ENCODE results near the gene CMTM7. TPM values are rescaled to one million over a fixed set of nuclear protein-coding genes. Genes with fewer than 3 reads are reported as not detected.
"Not testable (repeated sequence)": the region's sequence is repeated elsewhere in the genome, so short reads cannot be mapped to it uniquely, and the experiment has no call there.

Gene CMTM7
- total RNA-seq, 1 donor from 2014 or later, result 83.0 TPM

- no peak for DNase-seq (ENCODE audit: extremely low read depth, low read depth, low spot score)
These were observed 64.2 kb downstream of the CMTM7 start for GRCh38 chr3:32455609-32456428.

DNA sequence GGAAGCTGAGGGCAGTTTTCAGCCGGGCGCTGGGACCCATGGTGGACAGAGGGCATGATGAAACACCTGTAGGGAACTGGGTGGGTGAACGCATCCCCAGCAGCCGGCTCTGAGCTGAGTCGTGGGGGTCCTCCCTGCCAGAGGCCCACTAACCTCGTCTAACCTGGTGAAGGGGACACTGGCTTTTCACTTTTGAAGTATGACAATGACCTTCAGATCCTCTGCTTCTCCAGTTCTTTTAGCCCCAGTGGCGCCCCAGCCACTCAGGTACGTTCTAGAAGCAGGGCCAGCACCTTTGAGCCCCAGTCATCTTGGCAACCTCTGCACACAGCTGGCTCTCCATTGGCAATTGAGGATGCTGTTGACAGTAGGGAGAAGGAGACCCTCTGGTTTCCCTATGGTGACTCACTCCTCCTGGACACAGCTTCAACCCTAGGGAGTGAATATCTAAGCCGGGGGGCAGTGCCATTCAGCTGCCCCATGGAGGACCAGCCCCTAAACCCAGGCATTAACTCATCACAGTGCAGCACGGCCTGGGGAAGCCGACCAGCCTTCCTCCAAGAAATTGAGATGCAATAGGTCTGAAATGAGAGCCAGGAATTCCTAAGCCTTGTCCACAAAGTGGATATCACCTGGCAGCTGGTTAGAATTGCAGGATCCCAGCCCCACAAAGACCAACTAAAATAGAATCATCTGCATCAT, 64.9 kb downstream of the CMTM7 start:
- DNase-seq (ENCODE audit: extremely low read depth, low read depth, low spot score), result no peak

- no peak for DNase-seq (ENCODE audit: extremely low read depth, low read depth, low spot score)
These were observed 66.4 kb downstream of the CMTM7 start for GRCh38 chr3:32457971-32458471.

- no peak for DNase-seq (ENCODE audit: extremely low read depth, low read depth, low spot score)
These were observed 67.8 kb downstream of the CMTM7 start for GRCh38 chr3:32459450-32459849.

DNA sequence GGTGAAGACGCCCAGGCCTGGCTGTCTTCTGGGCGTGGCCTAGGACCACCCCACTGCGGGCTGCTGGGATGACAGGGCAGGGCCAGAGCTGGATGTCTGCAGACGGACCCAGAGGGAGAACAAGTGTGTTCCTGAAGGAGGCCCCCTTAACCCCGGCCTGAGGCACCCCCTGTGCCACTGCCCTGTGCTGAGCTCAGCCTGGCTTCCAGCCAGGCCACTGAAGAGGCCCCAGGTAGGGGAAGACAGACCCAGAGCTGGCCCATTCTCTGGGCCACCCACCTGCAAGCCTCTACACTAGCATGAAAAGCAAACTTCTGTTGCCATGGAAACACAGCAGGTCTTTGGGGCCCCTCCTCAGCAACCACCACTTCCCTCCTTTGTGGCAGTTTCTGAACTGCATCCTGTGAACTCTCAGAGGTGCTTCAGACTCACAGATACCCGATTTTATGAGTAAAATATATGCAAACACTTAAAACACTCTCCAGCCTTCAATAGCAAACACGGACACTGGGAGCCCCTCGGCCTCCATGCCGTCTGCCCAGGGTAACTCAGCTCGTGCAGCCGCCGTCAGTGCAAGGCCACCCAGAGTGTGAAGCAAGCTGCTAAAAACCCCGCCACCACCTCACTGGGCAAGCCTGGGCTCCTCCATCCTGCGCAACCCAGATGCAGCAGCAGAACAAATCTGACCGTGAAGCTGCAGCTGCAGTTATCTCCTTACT, 68.5 kb downstream of the CMTM7 start:
- no peak for DNase-seq (ENCODE audit: extremely low read depth, low read depth, low spot score)

- not testable (repeated sequence) for DNase-seq (ENCODE audit: extremely low read depth, low read depth, low spot score)
These were observed 69.3 kb downstream of the CMTM7 start for GRCh38 chr3:32460817-32461496.

DNA sequence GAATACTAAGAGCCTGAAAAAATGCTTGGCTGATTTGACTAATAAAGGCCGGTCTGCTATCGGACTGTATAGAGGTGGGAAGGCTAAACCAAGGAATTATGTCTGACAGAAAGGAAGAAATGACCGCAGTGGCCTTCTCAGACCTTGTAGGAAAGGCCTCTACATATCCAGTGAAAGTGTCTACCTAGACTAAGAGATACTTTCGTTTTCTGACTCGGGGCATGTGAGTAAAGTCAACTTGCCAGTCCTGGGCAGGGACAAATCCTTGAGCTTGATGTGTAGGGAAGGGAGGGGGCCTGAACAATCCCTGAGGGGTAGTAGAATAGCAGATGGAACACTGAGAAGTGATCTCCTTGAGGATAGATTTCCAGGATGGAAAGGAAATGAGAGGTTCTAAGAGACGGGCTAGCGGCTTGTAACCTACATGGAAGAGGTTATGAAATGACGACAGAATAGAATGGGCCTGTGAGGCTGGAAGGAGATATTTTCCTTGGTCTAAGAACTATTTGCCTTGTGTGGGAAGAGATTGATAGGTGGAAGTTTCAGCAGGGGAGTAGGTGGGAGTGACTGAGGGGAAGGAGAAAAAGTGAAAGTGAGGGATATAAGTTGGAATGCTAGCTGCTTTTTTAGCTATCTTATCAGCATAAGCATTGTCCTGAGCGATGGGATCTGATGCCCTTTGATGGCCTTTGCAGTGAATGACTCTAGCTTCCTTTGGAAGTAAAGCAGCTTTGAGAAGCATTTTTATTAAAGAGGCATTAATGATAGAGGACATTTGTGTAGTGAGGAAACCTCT, 70.7 kb downstream of the CMTM7 start:
- not testable (repeated sequence) for DNase-seq (ENCODE audit: extremely low read depth, low read depth, low spot score)

- not testable (repeated sequence) for DNase-seq (ENCODE audit: extremely low read depth, low read depth, low spot score)
These were observed 71.8 kb downstream of the CMTM7 start for GRCh38 chr3:32463415-32463814.

- DNase-seq (ENCODE audit: extremely low read depth, low read depth, low spot score), result not testable (repeated sequence)
These were observed 73.1 kb downstream of the CMTM7 start for GRCh38 chr3:32464726-32465125.

GRCh38 chr3:32466808-32467207, 75.2 kb downstream of the CMTM7 start:
- DNase-seq (ENCODE audit: extremely low read depth, low read depth, low spot score), result not testable (repeated sequence)

- DNase-seq (ENCODE audit: extremely low read depth, low read depth, low spot score), result no peak
These were observed 75.8 kb downstream of the CMTM7 start for GRCh38 chr3:32467333-32468070.

DNA sequence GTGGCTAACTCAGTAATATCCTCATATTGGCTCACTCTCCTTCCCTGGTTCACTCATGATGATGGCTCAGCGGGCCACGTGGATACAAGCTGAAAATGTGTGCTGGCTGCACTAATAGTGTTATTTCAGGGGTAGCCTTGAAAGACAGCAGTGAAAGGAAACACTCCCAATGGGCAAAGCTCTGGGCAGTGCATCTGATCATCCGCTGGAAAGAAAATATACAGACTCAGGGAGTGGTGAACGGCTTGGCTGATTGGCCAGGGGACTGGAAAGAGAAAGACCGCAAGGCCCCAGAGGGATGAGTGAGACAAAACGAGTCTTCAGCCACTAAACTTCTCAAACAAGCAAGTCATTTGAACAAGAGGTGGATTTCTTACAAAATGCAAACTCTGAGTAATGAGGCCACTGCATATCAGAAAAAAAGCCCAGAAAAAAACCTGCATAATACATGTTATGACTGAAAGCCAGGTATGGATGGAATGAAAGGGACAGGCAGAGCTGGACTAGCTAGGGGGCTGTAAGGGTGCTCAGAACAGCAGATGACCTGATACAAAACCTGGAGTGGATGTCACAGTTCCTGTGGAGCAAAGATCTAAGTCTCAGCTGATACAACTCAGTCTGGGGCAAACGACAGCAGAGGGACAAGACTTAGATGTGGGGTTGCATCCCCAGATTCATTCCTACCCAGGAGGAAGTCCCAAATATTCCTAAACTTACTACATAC, 77.7 kb downstream of the CMTM7 start:
- no peak for DNase-seq (ENCODE audit: extremely low read depth, low read depth, low spot score)

DNA sequence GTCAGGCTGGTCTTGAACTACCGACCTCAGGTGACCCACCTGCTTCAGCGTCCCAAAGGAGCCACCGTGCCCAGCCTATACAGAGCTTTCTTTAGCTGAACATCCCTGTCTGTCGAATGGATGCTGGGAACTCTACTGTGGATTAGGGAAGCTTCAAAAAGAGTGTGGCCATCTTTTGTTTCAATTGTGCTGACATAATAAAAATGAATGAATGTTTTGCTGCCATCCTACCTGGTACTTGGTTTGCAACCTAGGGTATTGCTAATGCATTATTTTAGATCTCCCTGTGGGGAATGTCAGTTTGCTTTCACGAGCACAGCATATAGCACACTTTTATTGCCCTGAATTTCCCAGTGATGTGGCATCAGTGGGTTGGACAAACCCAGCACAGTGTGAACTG, 78.7 kb downstream of the CMTM7 start:
- DNase-seq (ENCODE audit: extremely low read depth, low read depth, low spot score), result no peak

DNA sequence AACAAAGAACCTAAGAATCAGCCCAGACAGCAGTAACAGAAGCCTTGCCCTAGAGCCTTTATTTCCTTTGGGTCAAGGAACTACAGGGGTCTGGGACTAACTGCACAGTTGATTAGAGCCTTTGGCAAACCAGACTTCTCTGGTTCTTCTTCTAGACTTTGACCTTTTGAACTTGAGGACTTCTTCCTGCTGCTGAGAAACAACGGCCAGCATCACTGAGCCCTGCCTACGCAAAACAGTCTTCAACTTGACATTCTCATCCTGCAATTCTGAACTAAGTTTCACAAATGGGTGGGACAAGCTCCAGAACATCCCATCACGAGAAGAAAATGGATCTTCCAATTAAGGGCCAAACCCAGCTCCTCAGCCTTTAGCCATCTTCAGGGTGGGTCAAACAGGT, 79.6 kb downstream of the CMTM7 start:
- no peak for DNase-seq (ENCODE audit: extremely low read depth, low read depth, low spot score)

DNA sequence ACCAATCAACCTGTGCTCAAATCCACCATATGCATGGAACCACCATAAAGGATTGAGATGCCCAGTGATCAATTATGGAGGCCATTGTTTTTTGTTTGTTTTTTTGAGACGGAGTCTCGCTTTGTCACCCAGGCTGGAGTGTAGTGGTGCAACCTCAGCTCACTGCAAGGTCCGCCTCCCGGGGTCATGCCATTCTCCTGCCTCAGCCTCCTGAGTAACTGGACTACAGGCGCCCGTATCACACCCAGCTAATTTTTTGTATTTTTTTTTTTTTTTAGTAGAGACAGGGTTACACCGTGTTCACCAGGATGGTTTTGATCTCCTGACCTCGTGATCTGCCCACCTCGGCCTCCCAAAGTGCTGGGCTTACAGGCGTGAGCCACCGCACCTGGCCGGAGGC, 80.5 kb downstream of the CMTM7 start:
- DNase-seq (ENCODE audit: extremely low read depth, low read depth, low spot score), result not testable (repeated sequence)

DNA sequence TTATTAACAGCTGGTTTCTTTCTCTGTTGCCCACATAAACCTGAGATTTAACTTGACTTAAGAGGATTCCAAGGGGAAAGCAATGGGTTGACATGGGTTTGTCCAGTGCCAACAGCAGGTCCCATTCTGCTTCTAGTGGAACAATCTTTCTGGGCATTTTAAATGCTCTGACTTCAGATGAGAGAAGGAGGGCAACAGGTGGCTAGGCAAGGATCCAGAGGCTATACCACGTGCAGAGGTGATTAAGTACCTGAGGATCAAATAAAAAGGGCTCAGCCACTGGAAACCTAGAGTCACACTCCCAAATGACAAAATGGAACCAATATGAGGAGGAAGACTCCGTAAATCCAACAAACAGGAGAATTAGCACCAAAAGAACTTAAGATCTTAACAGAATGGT, 82.5 kb downstream of the CMTM7 start:
- DNase-seq (ENCODE audit: extremely low read depth, low read depth, low spot score), result no peak

- DNase-seq (ENCODE audit: extremely low read depth, low read depth, low spot score), result no peak
These were observed 89.0 kb downstream of the CMTM7 start for GRCh38 chr3:32480604-32481003.

DNA sequence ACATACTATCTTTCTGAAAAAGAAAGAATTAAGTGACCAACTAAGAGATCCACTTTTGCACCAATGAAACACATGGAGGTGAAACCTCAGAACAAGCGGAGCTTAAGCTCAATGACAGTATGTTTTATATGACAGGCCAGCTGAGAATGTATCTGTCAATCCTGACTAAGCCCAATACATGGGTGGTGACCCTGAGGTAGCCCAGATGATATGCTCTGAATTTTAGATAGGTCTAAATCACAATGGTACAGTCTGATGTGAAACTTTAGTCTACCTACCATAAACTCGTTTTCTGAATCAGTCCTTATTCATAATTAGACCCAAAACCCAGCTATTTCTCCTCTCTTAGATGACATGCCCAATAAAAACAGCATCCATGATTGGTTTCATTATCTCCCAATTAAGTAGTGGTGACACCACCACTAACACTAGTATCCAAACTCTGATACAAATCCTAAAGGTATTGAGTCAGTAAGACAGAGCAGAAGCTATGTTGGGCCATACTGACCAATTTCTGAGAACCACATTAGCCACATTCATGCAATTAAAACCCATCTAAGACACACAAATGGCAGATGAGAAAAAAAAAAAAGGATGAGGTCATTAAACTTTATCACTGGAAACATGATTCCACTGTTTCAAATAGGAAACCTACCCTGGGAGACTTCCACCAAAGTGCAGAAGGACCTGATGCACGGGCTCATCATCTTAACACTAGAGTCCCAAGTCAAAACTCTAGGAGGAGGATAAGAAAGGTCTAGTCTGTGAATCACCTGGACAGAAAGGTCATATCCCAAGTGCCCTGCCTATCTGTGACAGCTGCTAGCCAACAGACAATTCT, 90.4 kb downstream of the CMTM7 start:
- DNase-seq (ENCODE audit: extremely low read depth, low read depth, low spot score), result no peak

Measured in glomerular endothelial cell (primary cell).